Measurements from ENCODE around the gene FAM98B. TPM values are rescaled to one million over a fixed set of nuclear protein-coding genes. Genes with fewer than 3 reads are reported as not detected.

FAM98B gene
- total RNA-seq, 2 experiments from 2014 or later, result 34.8 to 41.4 TPM

DNA sequence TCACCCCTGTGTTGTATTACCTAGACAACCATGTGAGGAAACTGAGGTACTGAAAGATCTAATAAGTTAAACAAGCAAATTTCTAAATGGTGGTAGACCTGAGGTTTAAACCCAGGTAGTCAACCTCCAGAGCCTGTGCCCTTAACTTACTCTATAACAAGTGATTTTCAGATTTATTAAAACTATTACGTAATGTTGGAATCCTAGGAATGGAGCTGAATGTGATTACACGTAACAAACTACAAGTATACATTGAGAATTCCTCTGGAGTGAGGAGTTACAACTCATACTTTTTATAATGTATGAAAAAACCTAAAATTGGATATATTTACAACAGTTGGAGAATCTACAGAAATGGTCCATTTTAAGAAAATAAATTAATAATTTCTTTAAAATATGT is 18.0 kb downstream of the FAM98B start:
- Mint-ChIP-seq H3K4me3 (no peak overlapping the region), H3K27ac (no peak overlapping the region), H3K27me3 (no peaks in the 10 kb centered on the region), H3K36me3 (peaks cover 23% of the 10 kb centered on the region), H3K4me1 (peaks cover 6% of the 10 kb centered on the region), H3K9me3 (ENCODE audit: low read depth) (no peaks in the 10 kb centered on the region)
- ATAC-seq (no peak), DNase-seq (no peak)
- CTCF ChIA-PET, result interaction anchor here (0.9 to 5.8 kb wide), 9 partner anchors 18 to 235 kb away, joined by 3 to 27 read pairs (median 5); partner anchors contain the start of genes FAM98B and RASGRP1

DNA sequence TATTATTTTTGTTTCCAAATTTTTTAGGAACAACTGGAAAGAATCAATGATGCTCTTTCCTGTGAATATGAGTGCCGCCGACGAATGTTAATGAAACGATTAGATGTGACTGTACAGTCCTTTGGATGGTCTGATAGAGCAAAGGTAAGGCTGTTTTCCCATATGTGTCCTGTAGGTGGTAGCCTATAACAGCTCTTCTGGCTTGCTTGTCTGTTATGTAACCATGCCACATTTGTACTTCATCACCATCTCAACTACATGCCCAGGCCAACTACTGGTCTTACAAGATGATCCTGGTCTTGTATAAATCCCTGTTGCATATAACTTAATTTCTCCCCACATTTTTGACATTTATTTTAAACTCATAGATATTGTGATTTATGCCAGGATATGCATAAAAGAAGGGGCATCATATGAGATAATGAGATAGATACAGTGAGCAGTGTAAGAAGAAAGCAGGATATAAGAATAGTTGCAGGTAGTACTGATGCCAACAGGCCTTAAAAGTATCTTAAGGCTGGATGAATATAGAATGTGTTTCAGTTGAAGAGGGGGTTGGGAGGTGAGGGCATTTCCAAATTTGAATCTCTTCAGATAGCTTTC is 20.3 kb downstream of the FAM98B start:
- DNase-seq, result peak; percentile 48
- Mint-ChIP-seq H3K4me1 (peaks cover 6% of the 10 kb centered on the region), H3K9me3 (ENCODE audit: low read depth) (no peaks in the 10 kb centered on the region), H3K27ac (peak overlapping the region; percentile 30), H3K36me3 (peaks cover 29% of the 10 kb centered on the region), H3K27me3 (no peaks in the 10 kb centered on the region), H3K4me3 (no peak overlapping the region)
- CTCF ChIA-PET, result interaction anchor here (1.0 to 7.2 kb wide), 10 partner anchors 12 to 233 kb away, joined by 3 to 79 read pairs (median 8); partner anchors contain the start of genes FAM98B and RASGRP1
- peak; percentile 98 for ATAC-seq

DNA sequence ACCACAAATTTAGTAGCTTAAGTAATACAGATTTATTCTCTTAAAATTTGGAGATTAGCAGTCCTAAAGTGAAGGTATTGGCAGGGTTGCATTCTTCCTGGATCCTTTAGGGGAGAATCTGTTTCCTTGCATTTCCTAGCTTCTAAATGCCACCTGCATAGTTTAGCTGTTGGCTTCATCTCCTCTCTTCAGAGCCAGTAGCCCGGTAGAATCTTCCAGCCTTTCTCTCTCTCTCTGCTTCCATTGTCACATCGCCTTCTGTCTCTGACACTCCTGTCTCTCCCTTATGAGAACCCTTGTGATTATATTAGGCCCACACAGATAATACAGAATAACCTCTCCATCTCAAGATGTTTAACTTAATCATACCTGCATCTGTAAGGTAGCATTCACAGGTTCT is 21.4 kb downstream of the FAM98B start:
- Mint-ChIP-seq H3K27ac (peak overlapping the region; percentile 17), H3K36me3 (peaks cover 30% of the 10 kb centered on the region), H3K4me1 (peaks cover 8% of the 10 kb centered on the region), H3K9me3 (ENCODE audit: low read depth) (no peaks in the 10 kb centered on the region), H3K4me3 (no peak overlapping the region), H3K27me3 (no peaks in the 10 kb centered on the region)
- DNase-seq (no peak), ATAC-seq (no peak)
- CTCF ChIA-PET, result interaction anchor here (1.0 to 7.2 kb wide), 9 partner anchors 11 to 222 kb away, joined by 3 to 79 read pairs (median 9); partner anchors contain the start of genes FAM98B and RASGRP1

GRCh38 chr15:38476120-38476519 is 22.2 kb downstream of the FAM98B start:
- no peak overlapping the region for H3K4me3 Mint-ChIP-seq
- no peaks in the 10 kb centered on the region for H3K9me3 Mint-ChIP-seq (ENCODE audit: low read depth)
- H3K4me1 Mint-ChIP-seq, result peaks cover 8% of the 10 kb centered on the region
- H3K27me3 Mint-ChIP-seq, result no peaks in the 10 kb centered on the region
- peaks cover 27% of the 10 kb centered on the region for H3K36me3 Mint-ChIP-seq
- ATAC-seq (no peak), DNase-seq (no peak)
- peak overlapping the region; percentile 51 for H3K27ac Mint-ChIP-seq
- CTCF ChIA-PET, result interaction anchor here (1.1 to 7.2 kb wide), 4 partner anchors 30 to 221 kb away, joined by 3 to 79 read pairs (median 39); no protein-coding TSS in a partner anchor

DNA sequence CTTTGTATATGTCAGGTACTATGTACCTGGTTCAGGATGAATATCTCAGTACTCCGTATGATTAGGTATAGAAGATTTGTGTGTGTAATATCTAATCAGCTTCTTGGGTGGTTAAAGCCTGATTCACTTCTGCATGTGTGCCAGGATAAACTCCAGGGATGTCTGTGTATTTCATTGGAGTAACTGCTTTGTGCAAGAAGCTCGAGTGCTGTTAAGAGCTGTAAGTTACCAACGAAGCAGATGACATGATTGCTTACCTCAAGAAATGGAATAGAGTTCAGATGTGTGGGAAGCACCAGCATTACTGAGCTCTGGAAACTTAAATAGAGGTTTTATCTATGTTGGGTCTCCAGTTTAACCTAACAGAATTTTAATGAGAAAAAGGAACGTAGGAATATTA is 23.7 kb downstream of the FAM98B start:
- DNase-seq (no peak), ATAC-seq (no peak)
- H3K4me3 Mint-ChIP-seq, result no peak overlapping the region
- H3K27me3 Mint-ChIP-seq, result no peaks in the 10 kb centered on the region
- CTCF ChIA-PET, result interaction anchor here (0.9 to 7.2 kb wide), 6 partner anchors 9 to 220 kb away, joined by 3 to 79 read pairs (median 6); no protein-coding TSS in a partner anchor
- no peak overlapping the region for H3K27ac Mint-ChIP-seq
- no peaks in the 10 kb centered on the region for H3K9me3 Mint-ChIP-seq (ENCODE audit: low read depth)
- H3K4me1 Mint-ChIP-seq, result peaks cover 17% of the 10 kb centered on the region
- H3K36me3 Mint-ChIP-seq, result peaks cover 42% of the 10 kb centered on the region

- CTCF ChIA-PET, result interaction anchor here (1.2 to 7.2 kb wide), 5 partner anchors 15 to 218 kb away, joined by 4 to 79 read pairs (median 5); partner anchors contain the start of gene RASGRP1
- Mint-ChIP-seq H3K9me3 (ENCODE audit: low read depth) (no peaks in the 10 kb centered on the region), H3K27ac (no peak overlapping the region), H3K27me3 (no peaks in the 10 kb centered on the region), H3K4me1 (peaks cover 20% of the 10 kb centered on the region), H3K36me3 (peaks cover 42% of the 10 kb centered on the region), H3K4me3 (no peak overlapping the region)
- ATAC-seq, result no peak
- no peak for DNase-seq
Observed at GRCh38 chr15:38479266-38479665, 25.3 kb downstream of the FAM98B start.

GRCh38 chr15:38479756-38480155 is 25.8 kb downstream of the FAM98B start:
- Mint-ChIP-seq H3K27me3 (no peaks in the 10 kb centered on the region), H3K27ac (no peak overlapping the region), H3K36me3 (peaks cover 39% of the 10 kb centered on the region), H3K4me1 (peaks cover 18% of the 10 kb centered on the region), H3K4me3 (no peak overlapping the region), H3K9me3 (ENCODE audit: low read depth) (no peaks in the 10 kb centered on the region)
- no peak for DNase-seq
- ATAC-seq, result no peak
- CTCF ChIA-PET, result interaction anchor here (0.9 to 7.2 kb wide), 5 partner anchors 15 to 218 kb away, joined by 3 to 79 read pairs (median 5); no protein-coding TSS in a partner anchor

- CTCF ChIA-PET, result interaction anchor here (1.6 to 2.3 kb wide), 2 partner anchors 27 to 210 kb away, joined by 4 to 11 read pairs; partner anchors contain the start of gene FAM98B
- Mint-ChIP-seq H3K27me3 (no peaks in the 10 kb centered on the region), H3K9me3 (ENCODE audit: low read depth) (no peaks in the 10 kb centered on the region), H3K36me3 (peaks cover 41% of the 10 kb centered on the region), H3K4me3 (no peak overlapping the region), H3K4me1 (peaks cover 18% of the 10 kb centered on the region), H3K27ac (peak overlapping the region; percentile 17)
- DNase-seq, result no peak
- ATAC-seq, result no peak
Observed at GRCh38 chr15:38481113-38481512, 27.2 kb downstream of the FAM98B start.

DNA sequence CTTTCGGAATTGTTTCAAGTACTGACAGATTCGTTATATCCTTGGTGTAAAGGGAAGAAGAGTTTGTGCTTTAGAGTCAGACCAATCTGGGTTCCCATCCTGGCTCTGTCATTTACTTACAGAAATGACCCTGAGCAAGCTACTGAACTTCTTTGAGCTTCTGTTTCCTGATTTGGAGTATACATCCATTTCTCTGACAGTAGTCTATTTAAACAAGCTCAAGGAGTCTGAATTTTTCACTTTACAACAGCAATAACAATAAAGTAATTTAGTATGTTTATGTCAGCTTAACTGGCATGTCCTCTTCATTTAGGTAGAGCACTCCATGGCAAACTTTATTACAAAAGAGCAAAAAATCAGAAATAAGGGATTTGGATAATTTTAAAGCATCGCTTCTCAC is 27.8 kb downstream of the FAM98B start:
- DNase-seq (no peak), ATAC-seq (no peak)
- H3K4me3 Mint-ChIP-seq, result no peak overlapping the region
- H3K36me3 Mint-ChIP-seq, result peaks cover 40% of the 10 kb centered on the region
- H3K4me1 Mint-ChIP-seq, result peaks cover 22% of the 10 kb centered on the region
- H3K27ac Mint-ChIP-seq, result peak overlapping the region; percentile 65
- H3K27me3 Mint-ChIP-seq, result no peaks in the 10 kb centered on the region
- H3K9me3 Mint-ChIP-seq (ENCODE audit: low read depth), result no peaks in the 10 kb centered on the region
- CTCF ChIA-PET, result interaction anchor here (1.6 to 2.3 kb wide), 2 partner anchors 27 to 209 kb away, joined by 4 to 11 read pairs; partner anchors contain the start of gene FAM98B

DNA sequence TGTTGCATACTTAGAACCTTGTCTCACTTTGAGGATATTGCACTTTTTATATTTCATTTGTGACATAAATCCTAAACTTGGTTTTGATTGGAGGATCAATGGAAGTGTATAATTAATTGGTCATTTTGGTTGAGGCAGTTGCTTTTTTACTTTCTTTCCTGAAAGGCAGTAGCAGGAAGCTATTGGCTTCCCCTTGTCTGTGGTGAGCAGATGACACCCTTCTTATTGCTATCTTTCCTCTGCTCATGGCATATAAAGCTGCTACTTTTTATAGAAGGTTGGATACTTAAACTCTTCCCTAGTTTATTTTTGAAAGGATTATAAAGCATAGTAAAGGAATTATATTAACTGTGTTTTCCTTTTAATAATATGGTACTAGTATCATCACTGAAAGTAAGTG is 28.6 kb downstream of the FAM98B start:
- Mint-ChIP-seq H3K27me3 (no peaks in the 10 kb centered on the region), H3K4me3 (no peak overlapping the region), H3K4me1 (peaks cover 30% of the 10 kb centered on the region), H3K36me3 (peaks cover 42% of the 10 kb centered on the region), H3K9me3 (ENCODE audit: low read depth) (no peaks in the 10 kb centered on the region), H3K27ac (peak overlapping the region; percentile 65)
- CTCF ChIA-PET, result interaction anchor here (0.8 to 2.3 kb wide), 4 partner anchors 28 to 217 kb away, joined by 3 to 11 read pairs (median 5); partner anchors contain the start of gene FAM98B
- no peak for ATAC-seq
- DNase-seq, result no peak

DNA sequence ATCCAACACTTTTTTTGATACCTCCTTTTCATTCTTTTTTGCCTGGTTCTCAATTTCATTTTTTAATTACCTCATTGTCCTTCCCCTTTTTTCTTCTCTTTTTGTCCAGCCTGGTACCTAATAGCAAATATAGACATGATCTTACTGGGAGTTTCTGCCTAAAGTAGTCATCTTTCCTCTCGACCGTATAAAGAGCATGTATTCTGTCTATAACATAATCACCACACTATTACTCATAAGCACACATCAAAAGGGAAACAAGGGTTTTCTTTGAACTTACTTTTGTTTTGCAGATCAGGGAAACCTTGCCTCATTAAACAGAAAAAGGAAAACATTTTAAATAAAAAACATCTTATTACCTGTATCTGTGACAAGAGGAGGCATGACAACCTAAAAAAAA is 33.0 kb downstream of the FAM98B start:
- DNase-seq (no peak), ATAC-seq (peak; percentile 74)
- Mint-ChIP-seq H3K4me3 (no peak overlapping the region), H3K27ac (peak overlapping the region; percentile 82), H3K27me3 (no peaks in the 10 kb centered on the region), H3K4me1 (peaks cover 50% of the 10 kb centered on the region), H3K9me3 (ENCODE audit: low read depth) (no peaks in the 10 kb centered on the region), H3K36me3 (peaks cover 57% of the 10 kb centered on the region)
- CTCF ChIA-PET, result interaction anchor here (1.0 to 1.7 kb wide), 4 partner anchors 47 to 212 kb away, joined by 3 to 14 read pairs (median 5); no protein-coding TSS in a partner anchor

DNA sequence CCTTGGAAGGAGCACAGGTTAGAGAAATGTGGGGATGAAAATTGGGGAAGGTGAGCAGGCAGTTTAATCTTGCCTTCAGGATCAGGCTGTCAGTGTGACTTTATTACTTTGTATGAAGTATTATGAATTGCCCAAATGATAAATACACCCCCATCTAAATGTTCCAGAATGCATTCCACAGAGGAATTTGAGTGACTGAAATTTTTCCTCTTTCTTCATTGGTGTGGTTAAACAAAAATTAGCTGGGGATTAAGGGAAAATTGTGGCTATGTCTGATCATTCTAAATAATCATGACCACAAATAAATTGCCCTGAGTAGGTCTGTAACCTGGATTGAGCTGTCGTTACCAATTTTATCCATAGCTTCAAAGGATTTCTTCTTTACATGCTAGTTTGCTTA is 33.5 kb downstream of the FAM98B start:
- CTCF ChIA-PET, result interaction anchor here (1.0 to 3.7 kb wide), 4 partner anchors 23 to 212 kb away, joined by 3 to 15 read pairs (median 4); no protein-coding TSS in a partner anchor
- peaks cover 50% of the 10 kb centered on the region for H3K4me1 Mint-ChIP-seq
- no peaks in the 10 kb centered on the region for H3K27me3 Mint-ChIP-seq
- DNase-seq, result no peak
- H3K9me3 Mint-ChIP-seq (ENCODE audit: low read depth), result no peaks in the 10 kb centered on the region
- ATAC-seq, result no peak
- no peak overlapping the region for H3K4me3 Mint-ChIP-seq
- peak overlapping the region; percentile 82 for H3K27ac Mint-ChIP-seq
- H3K36me3 Mint-ChIP-seq, result peaks cover 56% of the 10 kb centered on the region

GRCh38 chr15:38490242-38490922 is 36.5 kb downstream of the FAM98B start:
- no peak for ATAC-seq
- Mint-ChIP-seq H3K4me3 (no peak overlapping the region), H3K4me1 (peaks cover 44% of the 10 kb centered on the region)

More at GRCh38 chr15:38490242-38490922, 36.5 kb downstream of the FAM98B start:
- Mint-ChIP-seq H3K27me3 (no peaks in the 10 kb centered on the region), H3K27ac (peak overlapping the region; percentile 35), H3K36me3 (peaks cover 65% of the 10 kb centered on the region), H3K9me3 (ENCODE audit: low read depth) (no peaks in the 10 kb centered on the region)
- DNase-seq, result no peak
- CTCF ChIA-PET, result interaction anchor here (1.1 to 3.7 kb wide), 5 partner anchors 74 to 209 kb away, joined by 3 to 15 read pairs (median 6); no protein-coding TSS in a partner anchor

All from activated CD8-positive, alpha-beta memory T cell treated with anti-CD3 and anti-CD28 coated beads, Interleukin-2, amount 10 ng/mL, durations not matched to agents 7 days and 5 days (primary cell).